ENCODE measurements around the gene ROCK1.
"Not testable (repeated sequence)": the region's sequence is repeated elsewhere in the genome, so short reads cannot be mapped to it uniquely, and the experiment has no call there.

The ROCK1 gene

GRCh38 chr18:21052385-21052784, 59.2 kb downstream of the ROCK1 start:
- no peak for DNase-seq (ENCODE audit: low read depth)

GRCh38 chr18:21051620-21052019, 60.0 kb downstream of the ROCK1 start:
- DNase-seq (ENCODE audit: low read depth), result no peak

- DNase-seq (ENCODE audit: low read depth), result no peak
Measured at GRCh38 chr18:21049306-21049705, 62.3 kb downstream of the ROCK1 start.

- no peak for DNase-seq (ENCODE audit: low read depth)
Measured at GRCh38 chr18:21047126-21047525, 64.5 kb downstream of the ROCK1 start.

- DNase-seq (ENCODE audit: low read depth), result no peak
Measured at GRCh38 chr18:21040466-21040865, 71.1 kb downstream of the ROCK1 start.

- no peak for DNase-seq (ENCODE audit: low read depth)
Measured at GRCh38 chr18:21038201-21038600, 73.4 kb downstream of the ROCK1 start.

GRCh38 chr18:21031845-21032244, 79.8 kb downstream of the ROCK1 start:
- DNase-seq (ENCODE audit: low read depth), result no peak

- not testable (repeated sequence) for DNase-seq (ENCODE audit: low read depth)
Measured at GRCh38 chr18:21018257-21018656, 93.4 kb downstream of the ROCK1 start.

- no peak for DNase-seq (ENCODE audit: low read depth)
Measured at GRCh38 chr18:21012308-21012707, 99.3 kb downstream of the ROCK1 start.

- DNase-seq (ENCODE audit: low read depth), result no peak
Measured at GRCh38 chr18:21004726-21005125, 106.9 kb downstream of the ROCK1 start.

GRCh38 chr18:21000667-21001066, 110.9 kb downstream of the ROCK1 start:
- DNase-seq (ENCODE audit: low read depth), result no peak

GRCh38 chr18:20997371-20997770, 114.2 kb downstream of the ROCK1 start:
- DNase-seq (ENCODE audit: low read depth), result no peak

GRCh38 chr18:20996418-20996817, 115.2 kb downstream of the ROCK1 start:
- no peak for DNase-seq (ENCODE audit: low read depth)

- DNase-seq (ENCODE audit: low read depth), result no peak
Measured at GRCh38 chr18:20988726-20989125, 122.9 kb downstream of the ROCK1 start.

GRCh38 chr18:20975077-20975476, 136.5 kb downstream of the ROCK1 start:
- DNase-seq (ENCODE audit: low read depth), result no peak

- no peak for DNase-seq (ENCODE audit: low read depth)
Measured at GRCh38 chr18:20971886-20972267, 139.7 kb downstream of the ROCK1 start.

GRCh38 chr18:20966795-20967194, 144.8 kb downstream of the ROCK1 start:
- no peak for DNase-seq (ENCODE audit: low read depth)

- DNase-seq (ENCODE audit: low read depth), result no peak
Measured at GRCh38 chr18:20963027-20963426, 148.6 kb downstream of the ROCK1 start.

GRCh38 chr18:20960735-20961134, 150.9 kb downstream of the ROCK1 start:
- no peak for DNase-seq (ENCODE audit: low read depth)

GRCh38 chr18:20950827-20951226, 160.8 kb downstream of the ROCK1 start:
- not testable (repeated sequence) for DNase-seq (ENCODE audit: low read depth)
